IPS DF 6.9 (cell line): ENCODE results near the gene EDC4.

Experiments
- DNase-seq: peaks from one replicate; pipeline ENCODE4 v3.0.0-alpha.2; 2013; ENCODE audit warnings: low read depth, low spot score
- H3K27ac ChIP-seq: one replicate; pipeline ENCODE4 v1.5.1; 2013; ENCODE audit warnings: low read length, control low read depth
- H3K27me3 ChIP-seq: 2 replicates; pipeline ENCODE4 v1.6.1; 2013; ENCODE audit warnings: mild to moderate bottlenecking, low read length; ENCODE audit not compliant: control insufficient read depth, insufficient read depth
- H3K36me3 ChIP-seq: 2 replicates; pipeline ENCODE4 v1.6.1; 2013; ENCODE audit warnings: low read length; ENCODE audit not compliant: control insufficient read depth, insufficient read depth
- H3K4me1 ChIP-seq: 2 replicates; pipeline ENCODE4 v1.6.1; 2013; ENCODE audit warnings: low read length; ENCODE audit not compliant: control insufficient read depth, insufficient read depth
- H3K4me3 ChIP-seq: 2 replicates; pipeline ENCODE4 v1.5.1; 2013; ENCODE audit warnings: mild to moderate bottlenecking, low read length
- H3K9me3 ChIP-seq: 2 replicates; pipeline ENCODE4 v1.6.1; 2013; ENCODE audit warnings: low read length, inconsistent platforms; ENCODE audit not compliant: control insufficient read depth, insufficient read depth
- WGBS: extraction: QIAGEN DNeasy Blood & Tissue Kit; methylation state at CpG from one replicate; pipeline ENCODE4 v1.1.7; 2013; ENCODE audit warnings: mixed read lengths, missing lambda C conversion rate; ENCODE audit not compliant: insufficient read length, insufficient coverage; 5-methylcytosine and 5-hydroxymethylcytosine counted together

The EDC4 gene

GRCh38 chr16:67930678-67931211, 57.9 kb downstream of the EDC4 start:
- Histone ChIP-seq H3K4me1 (peaks cover 3% of the 10 kb centered on the region), H3K9me3 (no peaks in the 10 kb centered on the region), H3K27ac (no peak overlapping the region), H3K36me3 (peaks cover 4% of the 10 kb centered on the region; the same call in 1 of the 2 replicates), H3K27me3 (no peaks in the 10 kb centered on the region), H3K4me3 (no peak overlapping the region)
- DNase-seq, result no peak
- WGBS, result no CpG with 5 or more reads among the region's 17 CpGs
